NCI-H748 treated with DMSO at 0.1 percent for 48 hours (cell line): ENCODE results near the gene POLR1A.

ENCODE experiments used
- DNase-seq: peaks from one replicate; lab custom pipeline; 2025; lab: John Stamatoyannopoulos, UW

The POLR1A gene

DNA sequence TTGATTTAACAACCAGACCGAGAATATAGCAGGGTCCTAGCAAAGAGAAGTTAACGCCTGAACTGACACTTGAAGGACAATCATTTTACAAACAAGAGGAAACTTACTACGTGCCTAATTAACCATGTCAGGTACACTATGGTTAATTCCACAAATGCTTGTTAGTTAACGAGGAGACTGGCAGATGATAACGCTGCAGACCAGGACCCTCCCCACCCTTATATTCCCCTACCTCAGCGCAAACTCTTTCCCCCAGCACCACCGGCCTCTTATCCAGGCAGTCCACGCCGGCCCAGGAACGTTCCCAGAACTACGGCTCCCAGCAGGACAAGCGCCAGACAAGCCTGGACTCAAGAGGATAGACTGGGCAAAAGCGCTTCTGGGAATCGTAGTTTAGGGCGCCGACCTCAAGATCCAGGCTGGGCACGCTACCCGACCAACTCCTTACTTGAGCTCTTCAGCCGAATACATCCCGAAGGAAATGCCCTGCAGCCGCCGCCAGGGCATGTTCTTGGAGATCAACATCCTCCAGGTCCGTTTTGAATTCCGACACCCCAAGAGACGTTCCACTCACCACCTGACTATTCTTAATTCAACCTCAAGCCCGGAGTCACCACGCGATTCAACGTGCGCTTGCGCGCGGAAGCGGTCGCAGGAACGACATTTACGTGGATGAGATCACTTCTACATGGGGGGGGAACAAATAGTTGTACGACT lies at the start of gene POLR1A:
TSS of gene POLR1A (minus strand) at position 635 of the 717 bp plus-strand sequence. CDS start at position 525, 110 bp downstream.
- peak; percentile 86 for DNase-seq

DNA sequence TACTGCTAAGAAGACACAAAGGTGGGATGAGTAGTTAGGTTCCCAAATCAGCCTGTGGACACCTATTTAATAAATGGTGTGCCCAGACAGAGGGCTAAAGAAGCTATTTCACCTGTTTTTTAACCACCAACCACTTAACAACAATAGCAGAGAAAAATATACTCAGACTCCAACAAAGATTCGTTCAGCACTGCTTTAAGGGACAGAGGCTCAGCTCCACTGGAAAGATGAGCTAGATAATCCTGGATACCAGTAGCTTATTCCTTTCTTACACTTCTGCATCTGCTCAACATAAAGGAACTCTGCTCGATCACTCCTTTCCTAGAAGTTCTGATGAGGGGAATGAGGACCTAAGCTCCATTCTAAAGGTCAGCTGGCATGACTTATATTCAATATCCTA lies 44.8 kb upstream of the POLR1A start:
- no peak for DNase-seq

GRCh38 chr2:86147793-86148192 lies 42.1 kb upstream of the POLR1A start:
- DNase-seq, result no peak

DNA sequence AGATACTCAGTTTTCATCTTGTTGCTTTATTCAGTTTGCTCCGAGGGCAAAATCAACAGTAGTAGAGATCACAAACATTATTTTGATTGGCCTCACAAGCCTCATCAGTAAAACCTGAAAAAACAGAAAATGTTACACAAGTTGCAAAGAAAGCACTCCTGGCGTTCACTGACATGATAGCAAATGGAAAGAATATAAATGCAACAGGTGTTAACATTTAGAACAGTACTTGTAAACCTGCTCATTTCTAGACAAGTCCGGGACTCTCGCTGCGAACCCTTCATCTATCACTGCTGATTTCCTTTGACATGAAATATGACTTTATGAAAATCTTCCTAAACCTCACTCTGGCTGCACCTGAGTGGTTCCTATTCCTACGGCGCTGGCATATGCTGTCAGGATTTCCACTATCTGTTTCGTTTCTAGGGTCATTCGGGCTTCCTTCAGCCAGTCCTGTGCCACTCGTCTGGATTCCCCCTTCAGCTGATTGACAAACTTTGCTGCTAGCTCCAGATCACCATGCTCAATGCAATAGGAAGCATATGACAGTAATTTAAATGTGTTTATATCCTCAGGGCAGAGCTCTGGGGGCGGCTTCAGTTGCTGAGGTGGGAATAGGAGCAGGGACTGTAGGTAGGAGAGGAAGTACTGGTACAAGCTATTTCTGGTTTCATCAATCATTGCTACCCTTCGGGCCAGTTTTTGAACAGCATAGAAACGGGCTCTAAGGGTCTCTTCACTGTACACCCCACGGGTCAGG lies 38.4 kb upstream of the POLR1A start:
- no peak for DNase-seq

DNA sequence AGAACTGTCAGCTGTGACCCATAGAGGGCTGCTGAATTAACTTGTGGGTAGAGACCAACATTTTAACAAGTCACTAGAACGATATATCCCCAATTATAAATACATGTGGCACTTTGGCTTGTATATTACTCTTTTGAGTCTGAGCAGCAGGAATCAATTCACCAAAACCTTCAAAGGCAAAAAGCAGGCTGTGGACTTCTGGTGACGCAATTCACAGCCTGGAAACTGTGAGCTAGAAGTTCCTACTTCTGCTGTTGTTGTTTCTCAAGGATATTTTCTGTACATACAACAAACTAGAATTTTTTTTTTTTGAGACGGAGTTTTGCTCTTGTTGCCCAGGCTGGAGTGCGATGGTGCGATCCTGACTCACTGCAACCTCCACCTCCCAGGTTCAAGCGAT lies 37.6 kb upstream of the POLR1A start:
- DNase-seq, result no peak

DNA sequence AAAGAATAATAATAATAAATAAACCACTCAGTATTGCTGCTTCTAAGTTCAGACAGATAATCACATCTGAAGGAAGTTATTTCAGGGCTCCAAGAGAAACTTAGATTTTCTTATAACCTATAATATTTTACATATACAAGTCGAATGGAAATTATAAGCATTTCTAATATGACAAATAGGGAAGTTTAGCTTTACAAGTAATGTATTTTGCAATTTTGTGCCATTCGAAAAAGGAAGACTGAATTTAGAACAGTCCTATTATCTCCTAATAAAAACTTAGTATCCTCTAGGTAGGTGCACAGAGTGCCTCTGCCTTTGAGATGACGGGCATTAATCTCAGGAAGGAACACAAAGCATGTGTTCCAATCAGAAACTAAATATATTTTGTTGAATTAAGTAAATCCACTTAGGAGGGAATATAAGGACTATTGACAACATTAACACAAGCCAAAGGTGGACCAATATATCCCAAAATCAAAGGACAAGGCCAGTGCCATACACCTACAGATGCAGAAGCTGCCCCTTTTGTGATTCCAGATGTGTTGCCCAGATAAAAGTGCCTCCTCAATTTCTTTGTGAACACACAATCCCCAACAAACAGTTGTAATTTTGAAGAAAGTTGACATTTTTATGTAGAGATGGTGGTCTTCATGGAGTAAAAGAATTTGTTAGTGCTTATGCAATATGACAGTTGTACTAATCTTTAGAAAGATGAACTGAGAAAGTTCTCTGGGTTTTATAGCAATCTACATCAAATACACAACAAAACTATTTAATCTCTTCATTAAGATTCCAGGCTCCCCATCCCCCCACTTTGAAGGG lies 37.0 kb upstream of the POLR1A start:
- no peak for DNase-seq

GRCh38 chr2:86140969-86141392 lies 35.3 kb upstream of the POLR1A start:
- DNase-seq, result no peak

DNA sequence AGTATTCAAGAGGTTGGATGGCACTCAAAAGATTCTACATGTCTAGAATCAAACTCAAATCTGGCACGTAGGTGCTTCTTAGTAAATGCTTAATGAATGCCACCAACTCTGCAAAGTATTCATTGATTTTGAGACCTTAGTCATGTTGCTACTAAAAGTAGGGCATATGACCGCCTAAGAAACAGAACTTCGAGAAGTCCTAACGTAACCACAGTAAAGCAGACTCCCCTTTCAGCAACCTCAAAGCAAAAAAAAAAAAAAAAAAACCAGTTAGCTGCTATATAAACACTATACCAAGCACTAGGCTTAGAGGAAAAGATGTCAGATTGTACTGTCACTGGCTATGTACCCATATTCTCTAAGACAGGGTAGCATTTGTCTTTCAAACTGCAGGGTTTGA lies 34.3 kb upstream of the POLR1A start:
- DNase-seq, result no peak

GRCh38 chr2:86138736-86139625 lies 33.3 kb upstream of the POLR1A start:
- DNase-seq, result no peak

- no peak for DNase-seq
These were observed 30.5 kb upstream of the POLR1A start for GRCh38 chr2:86136141-86136540.

GRCh38 chr2:86135653-86136052 lies 30.0 kb upstream of the POLR1A start:
- no peak for DNase-seq

DNA sequence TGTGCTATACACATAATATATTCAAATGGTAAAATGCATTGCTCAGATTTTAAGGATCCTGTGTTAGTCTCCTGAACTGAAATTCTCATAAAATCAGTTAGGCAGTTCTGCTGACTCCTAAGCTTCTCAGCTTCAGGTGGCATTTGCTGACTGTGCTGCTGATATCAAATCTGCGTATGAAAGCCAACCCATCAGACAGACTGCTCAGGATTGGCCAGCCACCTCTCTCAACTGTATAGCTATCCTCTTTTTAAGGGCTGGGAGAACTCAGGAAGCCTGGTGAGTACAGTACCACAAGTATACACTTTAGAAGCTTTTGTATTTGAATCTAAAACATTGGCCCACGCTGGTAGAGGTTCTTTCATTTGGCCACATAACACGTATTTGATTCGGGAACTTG lies 29.0 kb upstream of the POLR1A start:
- no peak for DNase-seq

GRCh38 chr2:86124683-86125082 lies 19.0 kb upstream of the POLR1A start:
- no peak for DNase-seq

DNA sequence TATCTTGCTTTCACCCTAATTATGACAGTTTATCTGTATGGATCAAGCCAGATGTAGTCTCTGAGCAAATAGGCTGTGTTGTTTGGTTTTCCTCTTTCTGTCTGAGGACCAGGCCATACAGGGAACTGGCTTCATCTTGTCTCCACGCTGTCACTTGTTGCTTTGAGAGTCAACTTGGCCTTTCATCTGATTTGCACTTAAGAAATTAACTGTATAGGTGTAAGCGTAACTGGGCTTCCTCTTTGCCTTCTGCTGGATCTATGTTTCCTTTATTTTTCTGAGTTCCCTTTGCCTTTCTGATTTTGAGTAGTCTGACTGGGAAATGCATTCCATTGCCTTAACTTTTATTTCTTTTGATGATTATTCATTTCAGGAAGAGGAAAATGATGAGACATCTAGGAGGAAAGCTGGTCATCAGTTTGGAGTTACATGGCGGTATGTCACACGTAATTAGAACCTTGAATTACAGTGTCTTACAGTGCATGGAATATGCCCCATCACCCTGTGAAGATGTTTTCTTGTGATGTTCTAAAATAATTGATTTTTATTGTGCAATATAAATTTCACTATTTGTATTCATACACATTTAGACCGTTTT lies 17.7 kb upstream of the POLR1A start:
- DNase-seq, result no peak

- DNase-seq, result no peak
These were observed 12.4 kb upstream of the POLR1A start for GRCh38 chr2:86118130-86118529.

- no peak for DNase-seq
These were observed 1.3 kb upstream of the POLR1A start for GRCh38 chr2:86107031-86107430.

GRCh38 chr2:86105969-86106945 lies 571 bp upstream of the POLR1A start, which contains the start of gene PTCD3:
Gene PTCD3 (plus strand): TSS chr2:86106235. CDS start chr2:86106248, 13 bp downstream.
- DNase-seq, result peak; percentile 86

GRCh38 chr2:86102157-86102556 lies 3.5 kb downstream of the POLR1A start:
- DNase-seq, result no peak

DNA sequence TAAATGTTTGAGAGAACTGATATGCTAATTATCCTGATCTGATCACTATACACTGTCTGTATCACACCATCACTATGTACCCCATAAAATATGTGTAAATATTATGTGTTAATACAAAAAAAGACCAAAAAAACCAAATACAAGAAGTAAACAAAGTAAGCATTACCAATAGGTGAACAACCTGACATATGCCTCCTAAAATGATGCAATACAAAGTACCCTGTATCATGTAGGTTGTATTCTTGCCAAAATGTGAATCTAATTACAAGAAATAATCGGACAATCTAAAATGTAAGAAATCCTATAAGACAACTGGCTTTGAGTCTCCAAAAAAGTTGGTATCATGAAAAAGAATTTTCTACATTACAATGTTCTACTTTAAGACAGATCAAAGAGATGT lies 7.8 kb downstream of the POLR1A start:
- DNase-seq, result no peak
